ENCODE data around the gene RPL13. TPM values are rescaled to one million over a fixed set of nuclear protein-coding genes. Genes with fewer than 3 reads are reported as not detected.

RPL13 gene
- total RNA-seq, 2 experiments from 2014 or later: 3,430 to 3,468 TPM

GRCh38 chr16:89574681-89575246, 14.3 kb downstream of the RPL13 start:
- DNase-seq: peak; percentile 82
- H3K4me1 Mint-ChIP-seq (ENCODE audit: low read depth): peaks cover 3% of the 10 kb centered on the region
- H3K27me3 Mint-ChIP-seq: peaks cover 13% of the 10 kb centered on the region
- POLR2A ChIA-PET: interaction anchor here (0.9 to 1.6 kb wide), 2 partner anchors 9 to 10 kb away, joined by 3 to 5 read pairs; no protein-coding TSS in a partner anchor
- H3K4me3 Mint-ChIP-seq: peak overlapping the region; percentile 46
- intact Hi-C loops (cut with micrococcal nuclease): loop anchor here (2.0 kb wide), 1 partner anchor 66 kb away; no protein-coding TSS in a partner anchor
- no peaks in the 10 kb centered on the region for H3K36me3 Mint-ChIP-seq
- CTCF ChIA-PET: interaction anchor here (1.1 to 1.7 kb wide), 2 partner anchors 10 to 67 kb away, joined by 3 to 8 read pairs; no protein-coding TSS in a partner anchor
- H3K9me3 Mint-ChIP-seq: no peaks in the 10 kb centered on the region
- no peak overlapping the region for H3K27ac Mint-ChIP-seq

- intact Hi-C loops (cut with micrococcal nuclease): loop anchor here (2.0 kb wide), 1 partner anchor 65 kb away; no protein-coding TSS in a partner anchor
- no peak for DNase-seq
- ChIA-PET POLR2A (interaction anchor here (0.9 to 1.6 kb wide), 2 partner anchors 9 to 10 kb away, joined by 3 to 5 read pairs; no protein-coding TSS in a partner anchor), CTCF (interaction anchor here (1.1 to 1.7 kb wide), 4 partner anchors 10 to 124 kb away, joined by 3 to 8 read pairs (median 4); no protein-coding TSS in a partner anchor)
- H3K4me1 Mint-ChIP-seq (ENCODE audit: low read depth): peaks cover 3% of the 10 kb centered on the region
- H3K27ac Mint-ChIP-seq: no peak within 1 kb of the TSS
- no peaks in the 10 kb centered on the region for H3K36me3 Mint-ChIP-seq
- H3K27me3 Mint-ChIP-seq: peaks cover 13% of the 10 kb centered on the region
- peak within 1 kb of the TSS; percentile 46 for H3K4me3 Mint-ChIP-seq
- H3K9me3 Mint-ChIP-seq: no peaks in the 10 kb centered on the region
These were observed 15.0 kb downstream of the RPL13 start, which contains the start of gene CPNE7 for GRCh38 chr16:89575247-89576152. Gene CPNE7, plus strand, starts transcription at chr16:89575758. Its CDS starts 140 bp downstream, at chr16:89575898.

- Mint-ChIP-seq H3K4me3 (no peak overlapping the region), H3K4me1 (ENCODE audit: low read depth) (peaks cover 3% of the 10 kb centered on the region)
These were observed 15.9 kb downstream of the RPL13 start for GRCh38 chr16:89576153-89577054.

GRCh38 chr16:89577055-89577759, 16.7 kb downstream of the RPL13 start:
- Mint-ChIP-seq H3K9me3 (no peaks in the 10 kb centered on the region), H3K4me1 (ENCODE audit: low read depth) (no peaks in the 10 kb centered on the region), H3K27ac (no peak overlapping the region), H3K27me3 (peaks cover 8% of the 10 kb centered on the region), H3K4me3 (no peak overlapping the region), H3K36me3 (no peaks in the 10 kb centered on the region)
- POLR2A ChIA-PET: interaction anchor here (0.6 kb wide), 1 partner anchor 97 kb away, joined by 7 read pairs; no protein-coding TSS in a partner anchor
- intact Hi-C loops (cut with micrococcal nuclease): no loop called here
- no peak for DNase-seq
- CTCF ChIA-PET: no interaction called here

More at GRCh38 chr16:89576153-89577054, 15.9 kb downstream of the RPL13 start:
- Mint-ChIP-seq H3K27me3 (peaks cover 13% of the 10 kb centered on the region), H3K27ac (no peak overlapping the region), H3K36me3 (no peaks in the 10 kb centered on the region), H3K9me3 (no peaks in the 10 kb centered on the region)
- CTCF ChIA-PET: interaction anchor here (1.1 to 1.7 kb wide), 3 partner anchors 65 to 124 kb away, joined by 3 to 8 read pairs (median 5); no protein-coding TSS in a partner anchor
- intact Hi-C loops (cut with micrococcal nuclease): no loop called here
- DNase-seq: no peak
- POLR2A ChIA-PET: interaction anchor here (0.6 to 1.6 kb wide), 2 partner anchors 11 to 97 kb away, joined by 5 to 7 read pairs; no protein-coding TSS in a partner anchor

- H3K27ac Mint-ChIP-seq: no peak overlapping the region
- POLR2A ChIA-PET: no interaction called here
- DNase-seq: no peak
- CTCF ChIA-PET: no interaction called here
- H3K27me3 Mint-ChIP-seq: peaks cover 3% of the 10 kb centered on the region
- no peaks in the 10 kb centered on the region for H3K4me1 Mint-ChIP-seq (ENCODE audit: low read depth)
- no peaks in the 10 kb centered on the region for H3K36me3 Mint-ChIP-seq
- H3K4me3 Mint-ChIP-seq: no peak overlapping the region
- intact Hi-C loops (cut with micrococcal nuclease): no loop called here
- no peaks in the 10 kb centered on the region for H3K9me3 Mint-ChIP-seq
These were observed 18.9 kb downstream of the RPL13 start for GRCh38 chr16:89579351-89579750.

GRCh38 chr16:89581045-89581695, 20.7 kb downstream of the RPL13 start:
- POLR2A ChIA-PET: no interaction called here

GRCh38 chr16:89581861-89582563, 21.5 kb downstream of the RPL13 start:
- CTCF ChIA-PET: no interaction called here
- H3K36me3 Mint-ChIP-seq: no peaks in the 10 kb centered on the region

More at GRCh38 chr16:89581045-89581695, 20.7 kb downstream of the RPL13 start:
- CTCF ChIA-PET: no interaction called here
- Mint-ChIP-seq H3K27me3 (peaks cover 3% of the 10 kb centered on the region), H3K9me3 (no peaks in the 10 kb centered on the region), H3K4me3 (no peak overlapping the region), H3K27ac (no peak overlapping the region), H3K36me3 (no peaks in the 10 kb centered on the region), H3K4me1 (ENCODE audit: low read depth) (no peaks in the 10 kb centered on the region)
- no peak for DNase-seq
- intact Hi-C loops (cut with micrococcal nuclease): no loop called here

GRCh38 chr16:89582614-89583196, 22.2 kb downstream of the RPL13 start:
- POLR2A ChIA-PET: no interaction called here
- CTCF ChIA-PET: no interaction called here
- Mint-ChIP-seq H3K27me3 (no peaks in the 10 kb centered on the region), H3K4me3 (no peak overlapping the region), H3K4me1 (ENCODE audit: low read depth) (no peaks in the 10 kb centered on the region), H3K36me3 (no peaks in the 10 kb centered on the region), H3K27ac (no peak overlapping the region), H3K9me3 (no peaks in the 10 kb centered on the region)
- no peak for DNase-seq
- intact Hi-C loops (cut with micrococcal nuclease): no loop called here

More at GRCh38 chr16:89581861-89582563, 21.5 kb downstream of the RPL13 start:
- POLR2A ChIA-PET: no interaction called here
- intact Hi-C loops (cut with micrococcal nuclease): no loop called here
- no peak for DNase-seq
- H3K27me3 Mint-ChIP-seq: peaks cover 3% of the 10 kb centered on the region
- no peaks in the 10 kb centered on the region for H3K9me3 Mint-ChIP-seq
- no peak overlapping the region for H3K27ac Mint-ChIP-seq
- H3K4me1 Mint-ChIP-seq (ENCODE audit: low read depth): no peaks in the 10 kb centered on the region
- H3K4me3 Mint-ChIP-seq: no peak overlapping the region

GRCh38 chr16:89583197-89583894, 22.9 kb downstream of the RPL13 start:
- POLR2A ChIA-PET: no interaction called here

More at GRCh38 chr16:89583197-89583894, 22.9 kb downstream of the RPL13 start:
- Mint-ChIP-seq H3K4me1 (ENCODE audit: low read depth) (no peaks in the 10 kb centered on the region), H3K9me3 (no peaks in the 10 kb centered on the region), H3K27ac (no peak overlapping the region), H3K4me3 (no peak overlapping the region), H3K27me3 (no peaks in the 10 kb centered on the region), H3K36me3 (no peaks in the 10 kb centered on the region)
- DNase-seq: no peak
- intact Hi-C loops (cut with micrococcal nuclease): no loop called here
- CTCF ChIA-PET: interaction anchor here (1.2 kb wide), 1 partner anchor 58 kb away, joined by 4 read pairs; no protein-coding TSS in a partner anchor

Data from activated CD4-positive, alpha-beta memory T cell treated with anti-CD3 and anti-CD28 coated beads for 36 hours (primary cell).